HCT116 (cell line): Measurements from ENCODE around the gene FSHR. TPM values are rescaled to one million over a fixed set of nuclear protein-coding genes. Genes with fewer than 3 reads are reported as not detected.

Source experiments
- ATAC-seq: fragments of 200-7000 bp; cut with Tn5 transposase; 2 replicates; pipeline ENCODE4 v1.9.1; 2020; ENCODE audit warnings: mild to moderate bottlenecking, moderate library complexity
- BruUV-seq: library from RNA; stranded (reverse); fragments of 400-500 nt; replicated peaks from 2 replicates; lab custom pipeline; 2021; lab: Mats Ljungman, UMichigan
- CTCF ChIA-PET: fragments of 300-600 bp; sonication (Branson Sonifier 250); formaldehyde crosslinking; loops from one replicate; lab custom pipeline; 2021; ENCODE audit warnings: antibody characterized with exemption; lab: Charles Lee
- POLR2A ChIA-PET: fragments of 300-600, 350-600 bp; sonication (Branson Sonifier 250); formaldehyde crosslinking; loops from one replicate; lab custom pipeline; 2021; ENCODE audit warnings: antibody characterized with exemption; lab: Charles Lee
- RAD21 ChIA-PET, 2 experiments: fragments of 300-600 bp; sonication (Branson Sonifier 250); formaldehyde crosslinking; loops; one replicate each; lab custom pipeline; 2023; ENCODE audit warnings: low total read pairs in 2 of 2; ENCODE audit not compliant: uncharacterized antibody in 2 of 2, unreplicated experiment in 2 of 2, low non-redundant PET in 1 of 2; lab: Charles Lee
- DNase-seq: peaks from one replicate; pipeline ENCODE4 v3.0.0-alpha.2; 2010; ENCODE audit warnings: low read depth, low spot score
- H2AFZ ChIP-seq: fragments of 200-600 bp; shearing (Covaris generic), sonication (generic); 2 replicates; pipeline ENCODE4 v1.6.1; 2017; ENCODE audit warnings: low read depth, mixed run types, mixed read lengths, antibody characterized with exemption, low read length; ENCODE audit not compliant: poor library complexity, severe bottlenecking
- H3K27ac ChIP-seq: 2 replicates; pipeline ENCODE4 v1.5.1; 2012; ENCODE audit warnings: low read depth, low read length
- H3K27me3 ChIP-seq: fragments of 200-600 bp; sonication (generic); 2 replicates; pipeline ENCODE4 v1.6.1; 2016; ENCODE audit warnings: mixed run types, low read length, mixed read lengths; ENCODE audit not compliant: insufficient read depth
- H3K36me3 ChIP-seq, 2 experiments: fragments of 200-500 bp in 1 of 2; fragments of 200-600 bp in 1 of 2; sonication (Bioruptor generic) in 1 of 2; sonication (generic) in 1 of 2; 2 replicates each; pipeline versions ENCODE4 v1.5.1 to v1.6.1; 2014 to 2016; ENCODE audit warnings: low read length in 2 of 2, inconsistent platforms in 1 of 2, mixed read lengths in 1 of 2, mixed run types in 1 of 2; ENCODE audit not compliant: insufficient read depth in 2 of 2, control insufficient read depth in 1 of 2
- H3K4me1 ChIP-seq, 2 experiments: fragments of 200-600 bp in 1 of 2; sonication (generic) in 1 of 2; 2 replicates each; pipeline versions ENCODE4 v1.5.1 to v1.6.1; 2012 to 2017; ENCODE audit warnings: low read length in 2 of 2, inconsistent platforms in 1 of 2, mild to moderate bottlenecking in 1 of 2, mixed read lengths in 1 of 2, mixed run types in 1 of 2, moderate library complexity in 1 of 2; ENCODE audit not compliant: insufficient read depth in 2 of 2, control insufficient read depth in 1 of 2
- H3K4me2 ChIP-seq: fragments of 200-600 bp; sonication (generic); 2 replicates; pipeline ENCODE4 v1.6.1; 2017; ENCODE audit warnings: mixed run types, low read length, mixed read lengths
- H3K4me3 ChIP-seq, 2 experiments: fragments of 200-600 bp in 1 of 2; sonication (generic) in 1 of 2; replicated peaks in 1 of 2; 2 replicates each; pipeline ENCODE4 v1.5.1; 2011 to 2016; ENCODE audit warnings: low read length in 2 of 2, control low read depth in 1 of 2, low read depth in 1 of 2, mild to moderate bottlenecking in 1 of 2, mixed read lengths in 1 of 2, mixed run types in 1 of 2
- H3K79me2 ChIP-seq: fragments of 200-600 bp; sonication (generic); 2 replicates; pipeline ENCODE4 v1.6.1; 2017; ENCODE audit warnings: mild to moderate bottlenecking, mixed run types, low read length, moderate library complexity, mixed read lengths; ENCODE audit not compliant: insufficient read depth
- H3K9ac ChIP-seq: fragments of 200-600 bp; sonication (generic); 2 replicates; pipeline ENCODE4 v1.6.1; 2016; ENCODE audit warnings: low read length, mixed read lengths
- H3K9me2 ChIP-seq: fragments of 200-600 bp; sonication (generic), shearing (Covaris generic); 2 replicates; pipeline ENCODE4 v1.6.1; 2017; ENCODE audit warnings: mixed run types, mild to moderate bottlenecking, moderate library complexity; ENCODE audit not compliant: insufficient read depth
- H3K9me3 ChIP-seq, 2 experiments: fragments of 200-500 bp in 1 of 2; fragments of 200-600 bp in 1 of 2; sonication (Bioruptor generic) in 1 of 2; sonication (generic) in 1 of 2; 2 replicates each; pipeline ENCODE4 v1.6.1; 2014 to 2017; ENCODE audit warnings: low read length in 2 of 2, mixed read lengths in 2 of 2, inconsistent platforms in 1 of 2, low read depth in 1 of 2, mild to moderate bottlenecking in 1 of 2, mixed run types in 1 of 2, moderate library complexity in 1 of 2; ENCODE audit not compliant: control insufficient read depth in 1 of 2, insufficient read depth in 1 of 2
- H4K20me1 ChIP-seq: fragments of 200-600 bp; sonication (generic), shearing (Covaris generic); 2 replicates; pipeline ENCODE4 v1.6.1; 2017; ENCODE audit warnings: mixed run types, mild to moderate bottlenecking, moderate library complexity; ENCODE audit not compliant: insufficient read depth
- ATF3 ChIP-seq: IDR thresholded peaks from 2 replicates; pipeline ENCODE4 v1.6.1; 2012
- CBX3 ChIP-seq: IDR thresholded peaks from 2 replicates; pipeline ENCODE4 v1.6.1; 2012; ENCODE audit warnings: low read depth
- EGR1 ChIP-seq: IDR thresholded peaks from 2 replicates; pipeline ENCODE4 v1.6.1; 2012; ENCODE audit warnings: low read depth
- EZH2 ChIP-seq: fragments of 200-600 bp; sonication (generic); IDR thresholded peaks from 2 replicates; pipeline ENCODE4 v1.6.1; 2017; ENCODE audit warnings: antibody characterized with exemption, mixed run types
- EZH2phosphoT487 ChIP-seq: fragments of 200-600 bp; IDR thresholded peaks from 2 replicates; pipeline ENCODE4 v1.6.1; 2018; ENCODE audit warnings: antibody characterized with exemption, borderline replicate concordance
- JUND ChIP-seq: IDR thresholded peaks from 2 replicates; pipeline ENCODE4 v1.6.1; 2012
- MAX ChIP-seq: IDR thresholded peaks from 2 replicates; pipeline ENCODE4 v1.6.1; 2012
- POLR2A ChIP-seq: IDR thresholded peaks from 2 replicates; pipeline ENCODE4 v1.7.0; 2011; ENCODE audit warnings: borderline replicate concordance; ENCODE audit not compliant: insufficient read depth, insufficient read length; ENCODE audit errors: extremely low read depth
- RAD21 ChIP-seq: IDR thresholded peaks from 2 replicates; pipeline ENCODE4 v1.6.1; 2012; ENCODE audit warnings: low read depth, mild to moderate bottlenecking
- REST ChIP-seq: IDR thresholded peaks from 2 replicates; pipeline ENCODE4 v1.6.1; 2012; ENCODE audit warnings: low read depth
- SIN3A ChIP-seq: IDR thresholded peaks from 2 replicates; pipeline ENCODE4 v1.6.1; 2012; ENCODE audit warnings: low read depth
- YY1 ChIP-seq: IDR thresholded peaks from 2 replicates; pipeline ENCODE4 v1.6.1; 2011; ENCODE audit warnings: low read length, low read depth, moderate library complexity, mild to moderate bottlenecking; ENCODE audit not compliant: insufficient replicate concordance; ENCODE audit errors: extremely low read depth
- ZBTB33 ChIP-seq: IDR thresholded peaks from 2 replicates; pipeline ENCODE4 v1.6.1; 2011; ENCODE audit warnings: mild to moderate bottlenecking, low read length, moderate library complexity; ENCODE audit not compliant: insufficient replicate concordance; ENCODE audit errors: extremely low read depth
- intact Hi-C: fragments of 100-400 bp; cut with micrococcal nuclease; formaldehyde crosslinking; loops from 2 replicates; pipeline ENCODE4 v1.10.0; 2022
- total RNA-seq: library from RNA; stranded (reverse); gene quantifications from one replicate; pipeline ENCODE4 v1.2.1, GENCODE V29; 2021; ENCODE audit not compliant: unreplicated experiment

Gene FSHR
- total RNA-seq, 1 experiment from 2014 or later, result not detected

GRCh38 chr2:49042488-49042887 is 111.8 kb downstream of the FSHR start (continued):
- TF ChIP-seq POLR2A, result no peak
- TF ChIP-seq ATF3, result no peak
- no peak for TF ChIP-seq ZBTB33

- no peak for ATAC-seq
- H3K4me1 ChIP-seq, result no peaks in the 10 kb centered on the region
- RAD21 ChIA-PET, result no interaction called here
Observed at GRCh38 chr2:49041061-49041460, 113.3 kb downstream of the FSHR start.

GRCh38 chr2:49037197-49037596 is 117.1 kb downstream of the FSHR start:
- BruUV-seq, result no TSS peak
- Histone ChIP-seq H4K20me1 (no peaks in the 10 kb centered on the region), H3K79me2 (no peaks in the 10 kb centered on the region), H3K27ac (no peak overlapping the region), H3K27me3 (no peaks in the 10 kb centered on the region), H3K36me3 (no peaks in the 10 kb centered on the region), H3K9ac (no peak overlapping the region), H3K4me3 (no peak overlapping the region), H3K4me2 (no peak overlapping the region), H2AFZ (no peak overlapping the region), H3K4me1 (no peaks in the 10 kb centered on the region), H3K9me2 (no peaks in the 10 kb centered on the region), H3K9me3 (no peaks in the 10 kb centered on the region)
- intact Hi-C loops, result no loop called here
- ChIA-PET RAD21 (no interaction called here), POLR2A (no interaction called here), CTCF (no interaction called here)
- DNase-seq (no peak), ATAC-seq (no peak)
- no peak for TF ChIP-seq MAX
- TF ChIP-seq EGR1, result no peak
- no peak for TF ChIP-seq REST
- no peak for TF ChIP-seq EZH2
- no peak for TF ChIP-seq SIN3A
- no peak for TF ChIP-seq JUND
- TF ChIP-seq POLR2A, result no peak

More at GRCh38 chr2:49041061-49041460, 113.3 kb downstream of the FSHR start:
- H4K20me1 ChIP-seq, result no peaks in the 10 kb centered on the region
- ChIA-PET POLR2A (no interaction called here), CTCF (no interaction called here)
- no peak for DNase-seq
- H3K4me3 ChIP-seq, result no peak overlapping the region
- no peaks in the 10 kb centered on the region for H3K27me3 ChIP-seq
- TF ChIP-seq RAD21, result no peak
- no peak for TF ChIP-seq CBX3
- no peak for TF ChIP-seq YY1
- TF ChIP-seq POLR2A, result no peak
- TF ChIP-seq EZH2phosphoT487, result no peak
- no peak overlapping the region for H3K4me2 ChIP-seq
- intact Hi-C loops, result no loop called here
- no peaks in the 10 kb centered on the region for H3K9me3 ChIP-seq
- no peaks in the 10 kb centered on the region for H3K79me2 ChIP-seq
- H3K27ac ChIP-seq, result no peak overlapping the region
- no peaks in the 10 kb centered on the region for H3K9me2 ChIP-seq
- no peak overlapping the region for H2AFZ ChIP-seq
- no peaks in the 10 kb centered on the region for H3K36me3 ChIP-seq
- no peak overlapping the region for H3K9ac ChIP-seq
- BruUV-seq, result no TSS peak
